Stimulated activated CD8-positive, alpha-beta memory T cell treated with anti-CD3 and anti-CD28 coated beads, Interleukin-4, amount 100 ng/mL, for 48 hours (primary cell): ENCODE results near the gene MBOAT7.

Source experiments
- DNase-seq: peaks from one replicate; pipeline ENCODE4 v3.0.0-alpha.2; 2020

MBOAT7 gene

GRCh38 chr19:54136864-54137698 lies 52.3 kb downstream of the MBOAT7 start:
- DNase-seq: peak; percentile 98

GRCh38 chr19:54136086-54136863 lies 53.1 kb downstream of the MBOAT7 start:
- DNase-seq: no peak

- no peak for DNase-seq
Observed at GRCh38 chr19:54133957-54134590, 55.3 kb downstream of the MBOAT7 start.

GRCh38 chr19:54133312-54133956 lies 55.9 kb downstream of the MBOAT7 start:
- no peak for DNase-seq

GRCh38 chr19:54129617-54129996 lies 59.8 kb downstream of the MBOAT7 start:
- no peak for DNase-seq

- no peak for DNase-seq
Observed at GRCh38 chr19:54128796-54129616, 60.4 kb downstream of the MBOAT7 start.

GRCh38 chr19:54128441-54128725 lies 61.0 kb downstream of the MBOAT7 start:
- no peak for DNase-seq

GRCh38 chr19:54127688-54128440 lies 61.5 kb downstream of the MBOAT7 start:
- DNase-seq: no peak

- DNase-seq: no peak
Observed at GRCh38 chr19:54125713-54126112, 63.7 kb downstream of the MBOAT7 start.

- no peak for DNase-seq
Observed at GRCh38 chr19:54124393-54124792, 65.0 kb downstream of the MBOAT7 start.

GRCh38 chr19:54123682-54124081 lies 65.7 kb downstream of the MBOAT7 start:
- DNase-seq: no peak
